ENCODE results near the gene DIPK1C.

- TF ChIP-seq CTCF (conservative IDR thresholded peaks at IDR 0.05) = no peak
- no peak for TF ChIP-seq EZH2 (IDR thresholded peaks at IDR 0.05; ENCODE audit: low read depth)
Measured at GRCh38 chr18:74488354-74488753, 31.2 kb upstream of the DIPK1C start.
